GM18907 (cell line): ENCODE measurements around the gene ERC1.
"Not testable (repeated sequence)": the region's sequence is repeated elsewhere in the genome, so short reads cannot be mapped to it uniquely, and the experiment has no call there.

ENCODE experiments used
- ATAC-seq: cut with Tn5 transposase; IDR thresholded peaks from one replicate; pipeline ENCODE4 v1.9.1; 2021; ENCODE audit warnings: mild to moderate bottlenecking, moderate library complexity; ENCODE audit not compliant: unreplicated experiment

Gene ERC1

DNA sequence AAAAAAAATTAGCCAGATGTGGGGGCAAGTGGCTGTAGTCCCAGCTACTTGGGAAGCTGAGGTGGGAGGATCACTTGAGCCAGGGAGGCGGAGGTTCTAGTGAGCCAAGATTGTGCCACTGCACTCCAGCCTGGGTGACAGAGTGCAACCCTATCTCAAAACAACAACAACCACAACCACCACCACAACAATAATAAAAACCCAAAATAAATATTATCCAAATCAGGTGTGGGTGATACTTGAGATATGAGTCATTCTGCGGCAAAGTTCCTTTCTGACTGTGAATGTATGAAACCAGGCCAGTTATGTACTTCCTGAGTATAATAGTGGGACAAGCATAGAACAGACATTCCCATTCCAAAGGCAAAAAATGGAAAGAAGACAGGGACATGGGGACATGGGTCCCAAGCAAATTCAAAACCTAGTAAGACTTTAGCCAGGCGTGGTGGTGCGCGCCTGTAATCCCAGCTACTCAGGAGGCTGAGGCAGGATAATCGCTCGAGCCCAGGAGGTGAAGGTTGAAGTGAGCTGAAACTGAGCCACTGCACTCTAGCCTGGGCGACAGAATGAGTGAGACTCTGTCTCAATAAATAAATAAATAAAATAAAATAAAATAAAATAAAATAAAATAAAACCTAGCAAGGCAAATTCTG, 9.7 kb upstream of the ERC1 start:
- no peak for ATAC-seq

DNA sequence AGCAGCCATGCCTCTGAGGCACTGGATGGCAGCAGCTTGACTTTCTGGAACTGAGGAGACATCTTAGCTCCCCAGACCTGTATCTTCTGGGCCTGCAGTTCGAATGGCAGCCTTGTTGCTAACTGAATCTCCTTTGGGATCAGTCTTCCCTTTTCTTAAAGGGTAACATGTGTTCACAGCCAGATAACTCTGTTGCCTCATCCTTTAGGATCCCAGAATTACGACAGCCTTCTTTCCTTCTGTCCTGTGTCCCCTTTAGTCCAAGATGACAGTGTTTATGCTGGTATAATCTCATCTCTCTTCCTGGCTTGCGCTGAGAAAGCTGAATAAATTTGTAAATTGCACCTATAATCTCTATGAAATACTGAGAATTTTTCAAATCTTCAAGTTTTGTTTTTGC, 9.1 kb upstream of the ERC1 start:
- ATAC-seq = no peak

DNA sequence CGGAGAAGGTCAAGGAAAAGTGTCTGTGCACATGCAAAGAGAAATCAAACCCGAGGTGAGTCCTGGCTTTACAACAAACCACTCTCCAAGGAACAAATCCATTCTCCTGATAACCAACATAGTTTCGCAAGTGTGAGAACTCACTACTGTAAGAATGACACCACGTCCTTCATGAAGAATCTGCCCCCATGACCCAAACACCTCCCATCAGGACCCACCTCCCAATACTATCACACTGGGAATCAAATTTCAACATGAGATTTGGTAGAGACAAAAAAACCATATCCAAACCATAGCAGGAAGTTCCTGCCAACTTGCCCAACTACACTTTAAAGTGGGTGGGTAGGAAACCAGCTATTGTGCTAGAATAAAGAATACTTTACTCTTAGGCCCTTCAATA, 2.4 kb upstream of the ERC1 start:
- no peak for ATAC-seq

DNA sequence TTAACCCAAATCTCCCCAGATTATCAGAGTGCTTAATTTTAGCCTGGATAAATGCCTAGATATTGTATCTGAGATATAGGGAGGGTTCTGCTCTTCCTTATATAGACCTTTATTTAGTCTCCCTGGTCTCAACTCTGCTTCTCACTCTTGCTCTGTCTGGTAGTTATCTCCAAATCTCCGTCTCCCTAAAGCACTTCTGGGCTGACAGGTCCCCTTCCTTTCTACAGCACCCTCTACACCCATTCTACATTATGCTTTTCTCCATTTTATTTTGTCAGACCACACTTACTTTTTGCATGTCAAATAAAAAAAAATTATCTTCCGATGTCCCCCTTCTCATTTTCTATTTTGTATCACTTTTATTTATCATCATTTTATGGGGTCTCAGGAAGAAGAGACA, 2.0 kb upstream of the ERC1 start:
- no peak for ATAC-seq

DNA sequence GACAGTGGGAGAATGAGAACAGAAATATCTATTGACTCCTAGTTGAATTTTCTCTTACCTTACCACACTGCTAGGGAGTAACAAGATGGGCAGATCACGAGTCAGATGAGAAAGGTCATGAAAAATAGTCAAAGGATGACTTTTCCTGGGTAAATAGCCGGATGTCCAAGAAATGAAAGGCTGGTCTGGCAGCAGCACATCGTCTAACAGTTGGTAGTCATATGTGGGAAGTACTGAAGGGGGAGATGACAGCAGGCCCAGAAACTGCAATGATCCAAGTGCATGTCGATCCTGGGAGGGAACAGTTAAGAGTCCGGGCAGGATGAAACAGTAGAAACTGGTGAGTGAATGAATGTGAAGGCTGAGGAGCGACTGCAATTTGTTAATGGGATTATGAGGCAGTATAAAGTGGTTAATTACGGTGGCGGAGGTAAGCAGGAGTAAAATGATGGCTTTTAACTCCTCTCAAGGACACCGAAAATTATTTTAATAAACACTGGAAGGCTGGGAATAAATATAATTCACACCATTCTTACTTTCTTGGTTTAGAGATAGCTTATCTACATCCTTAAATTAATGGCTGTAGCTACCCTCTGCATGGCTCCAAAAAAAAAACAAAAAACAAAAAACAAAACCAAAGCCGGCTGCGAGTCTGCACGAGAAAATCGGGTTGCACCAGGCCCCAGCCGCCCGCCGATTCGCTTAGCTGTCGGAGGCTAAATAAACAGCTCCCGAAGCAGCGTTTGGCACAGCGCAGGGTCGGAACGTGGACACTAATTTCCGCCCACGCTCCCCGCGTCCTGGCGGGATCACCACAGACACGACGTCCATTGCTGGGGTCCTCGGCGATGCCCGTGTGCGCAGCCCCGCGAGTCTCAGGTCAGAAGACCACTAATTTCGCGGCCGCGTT, 1.0 kb upstream of the ERC1 start:
- peak; percentile 16 for ATAC-seq

DNA sequence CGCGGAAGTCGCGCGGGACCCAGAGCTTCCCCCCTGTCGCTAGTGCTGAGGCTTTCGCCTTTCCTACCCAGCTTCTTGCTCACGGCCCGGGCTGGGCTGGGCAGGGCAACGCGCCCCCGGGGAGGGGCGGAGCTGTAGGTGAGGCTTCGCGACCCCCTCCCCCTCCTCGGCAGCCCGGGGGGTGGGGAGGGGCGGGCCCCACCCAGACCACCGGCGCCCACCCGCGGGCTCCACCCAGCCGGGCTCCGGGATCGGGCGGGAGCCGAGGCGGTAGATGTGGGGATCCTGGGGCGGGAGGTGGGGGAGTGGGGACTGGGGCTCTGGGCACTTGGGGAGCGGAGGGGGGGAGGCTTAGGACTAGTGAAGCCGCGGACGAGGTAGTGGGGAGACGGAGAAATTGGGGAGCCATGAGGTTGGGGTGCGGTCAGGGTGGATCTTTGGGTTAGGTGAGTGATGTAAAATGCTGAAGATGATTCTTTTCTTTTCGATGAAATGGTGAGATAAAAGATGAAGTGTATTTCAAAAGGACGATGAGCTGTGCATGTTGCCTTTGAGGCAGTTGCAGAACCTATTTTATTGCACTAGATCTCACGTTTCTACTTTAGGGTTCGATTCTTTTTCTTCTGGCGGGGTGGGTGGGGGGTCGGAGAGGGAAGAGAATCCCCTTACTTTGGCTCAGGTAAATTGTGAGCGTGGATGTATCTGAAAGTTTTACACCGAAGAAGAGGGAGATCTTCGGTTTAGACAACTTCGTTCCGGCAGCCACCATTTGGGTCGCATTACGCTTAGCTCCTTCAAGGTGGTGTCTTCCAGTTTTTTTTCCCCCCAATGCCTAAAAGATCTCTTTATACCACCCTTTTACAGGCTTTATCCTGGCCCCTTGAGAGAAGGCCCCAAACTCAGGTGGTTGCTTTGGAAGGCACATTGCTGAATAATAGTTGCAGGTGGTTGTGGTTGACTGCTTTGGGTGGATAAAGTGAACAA, 619 bp downstream of the ERC1 start:
- ATAC-seq = peak; percentile 47

DNA sequence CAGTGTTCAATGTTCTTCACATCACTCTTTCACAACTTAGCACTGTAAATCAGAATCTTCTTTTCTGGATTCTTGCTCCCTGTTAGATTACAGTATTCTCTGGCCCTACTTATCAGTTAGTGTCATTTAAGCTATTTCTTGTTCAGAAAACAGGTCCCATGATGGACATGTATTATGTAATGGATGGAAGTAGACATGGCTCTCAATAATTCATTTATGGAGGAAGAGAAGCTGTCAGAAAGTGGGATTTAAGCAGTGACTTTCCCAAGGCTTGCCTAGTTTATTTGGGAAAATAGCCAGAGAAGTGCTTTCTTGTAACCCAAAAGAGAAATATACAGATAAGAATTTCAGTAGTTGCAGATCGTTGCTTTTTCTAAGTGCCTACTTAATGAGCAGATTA, 1.6 kb downstream of the ERC1 start:
- no peak for ATAC-seq

DNA sequence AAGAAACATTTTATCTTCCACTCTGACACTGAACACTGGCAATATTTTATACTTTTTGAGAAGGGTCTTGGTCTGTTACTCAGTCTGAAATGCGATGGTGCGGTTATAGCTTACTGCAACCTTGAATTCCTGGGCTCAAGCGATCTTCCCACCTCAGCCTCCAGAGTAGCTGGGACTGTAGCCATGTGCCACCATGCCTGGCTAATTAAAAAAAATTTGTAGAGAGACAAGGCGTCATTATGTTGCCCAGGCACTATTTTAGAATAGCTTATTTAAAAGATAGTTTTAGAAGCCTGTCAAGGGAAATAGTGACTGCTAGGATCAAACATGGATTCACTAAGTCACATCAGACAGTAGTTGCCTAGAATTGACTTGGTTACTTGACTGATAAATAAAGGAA, 5.9 kb downstream of the ERC1 start:
- no peak for ATAC-seq

DNA sequence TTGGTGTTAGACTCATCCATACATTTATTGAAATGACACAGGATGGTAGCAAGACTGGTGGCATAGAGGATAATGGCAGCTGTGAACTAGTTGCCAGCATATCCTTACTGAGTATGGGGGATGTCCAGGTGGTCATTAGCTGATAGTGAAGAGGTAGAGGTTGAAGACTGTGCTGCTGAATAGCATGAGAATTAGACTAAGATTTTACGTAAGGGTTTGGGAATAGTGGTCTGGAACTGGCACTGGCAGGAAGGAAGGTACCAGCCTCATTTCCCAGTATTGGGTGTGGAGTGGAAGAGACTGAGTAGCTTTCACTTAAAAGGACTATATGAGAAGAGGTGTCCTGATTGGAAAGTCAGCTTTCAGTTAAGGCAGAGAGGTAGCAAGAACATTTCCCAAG, 6.5 kb downstream of the ERC1 start:
- no peak for ATAC-seq

DNA sequence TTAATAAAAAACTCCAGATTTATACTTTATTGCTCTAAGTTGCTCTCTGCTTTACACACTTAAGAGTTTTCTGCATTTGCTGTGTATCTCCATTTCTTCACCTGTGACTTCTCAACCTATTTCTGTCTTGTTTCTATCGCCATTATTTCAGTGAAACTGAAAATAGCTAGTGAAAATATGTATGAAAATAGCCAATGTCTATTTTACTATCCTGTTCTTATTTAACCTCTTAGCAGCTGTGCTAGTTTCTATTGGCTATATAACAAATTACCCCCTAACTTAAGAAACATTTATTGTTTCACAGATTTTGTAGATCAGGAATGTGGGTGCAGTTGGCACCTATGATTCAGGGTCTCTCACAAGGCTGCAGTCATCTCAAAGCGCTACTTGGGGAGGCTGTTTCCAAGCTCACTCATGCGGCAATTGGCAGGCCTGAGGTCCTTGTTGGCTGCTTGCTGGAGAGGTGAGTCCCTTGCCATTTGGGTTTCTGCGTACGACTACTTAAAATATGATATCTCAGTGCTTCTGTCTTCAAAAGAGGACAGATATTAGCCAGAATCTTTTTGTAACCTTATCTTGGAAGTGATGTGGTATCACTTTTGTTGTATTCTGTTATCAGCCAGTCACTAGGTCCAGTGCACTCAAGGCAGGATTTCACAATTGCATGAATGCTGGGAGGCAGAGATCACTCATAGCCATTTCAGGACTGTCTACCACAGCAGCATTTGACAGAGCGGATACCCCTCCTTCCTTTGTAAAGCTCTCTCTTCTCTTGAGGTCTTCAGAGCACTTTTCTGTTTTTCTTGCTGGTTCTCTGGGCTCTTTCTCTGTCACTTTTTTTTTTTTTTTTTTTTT, 7.2 kb downstream of the ERC1 start:
- no peak for ATAC-seq

DNA sequence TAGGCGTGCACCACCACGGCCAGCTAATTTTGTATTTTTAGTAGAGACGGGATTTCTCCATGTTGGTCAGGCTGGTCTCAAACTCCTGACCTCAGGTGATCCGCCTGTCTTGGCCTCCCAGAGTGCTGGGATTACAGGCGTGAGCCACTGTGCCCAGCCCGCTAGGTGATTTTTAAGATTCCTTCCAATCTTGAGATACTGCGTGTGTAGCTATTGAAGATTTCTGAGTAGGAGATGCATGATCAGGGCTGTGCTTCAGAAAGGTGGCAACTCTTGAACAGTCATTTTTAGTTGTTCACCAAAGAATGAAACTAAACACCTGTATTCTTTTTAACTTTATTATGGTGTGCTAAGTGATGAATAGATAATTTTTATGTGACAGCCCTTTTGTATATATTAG, 8.7 kb downstream of the ERC1 start:
- ATAC-seq = not testable (repeated sequence)

DNA sequence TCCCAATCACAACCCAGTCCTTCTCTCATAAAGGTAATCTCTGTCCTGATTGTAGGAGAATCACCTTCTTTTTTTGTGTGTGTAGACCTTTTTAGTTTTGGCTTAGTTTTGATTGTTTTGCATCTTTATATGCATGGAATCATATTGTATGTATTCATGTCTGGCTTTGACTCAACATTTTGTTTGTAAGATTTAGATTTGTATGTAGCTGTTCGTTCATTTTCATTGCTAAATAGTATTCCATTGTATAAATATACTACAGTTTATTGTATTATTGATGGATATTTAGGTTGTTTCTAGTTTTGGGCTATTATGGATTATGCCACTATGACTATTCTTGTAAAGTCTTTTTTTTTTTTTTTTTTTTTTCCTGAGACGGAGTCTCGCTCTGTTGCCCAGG, 10.5 kb downstream of the ERC1 start:
- no peak for ATAC-seq

DNA sequence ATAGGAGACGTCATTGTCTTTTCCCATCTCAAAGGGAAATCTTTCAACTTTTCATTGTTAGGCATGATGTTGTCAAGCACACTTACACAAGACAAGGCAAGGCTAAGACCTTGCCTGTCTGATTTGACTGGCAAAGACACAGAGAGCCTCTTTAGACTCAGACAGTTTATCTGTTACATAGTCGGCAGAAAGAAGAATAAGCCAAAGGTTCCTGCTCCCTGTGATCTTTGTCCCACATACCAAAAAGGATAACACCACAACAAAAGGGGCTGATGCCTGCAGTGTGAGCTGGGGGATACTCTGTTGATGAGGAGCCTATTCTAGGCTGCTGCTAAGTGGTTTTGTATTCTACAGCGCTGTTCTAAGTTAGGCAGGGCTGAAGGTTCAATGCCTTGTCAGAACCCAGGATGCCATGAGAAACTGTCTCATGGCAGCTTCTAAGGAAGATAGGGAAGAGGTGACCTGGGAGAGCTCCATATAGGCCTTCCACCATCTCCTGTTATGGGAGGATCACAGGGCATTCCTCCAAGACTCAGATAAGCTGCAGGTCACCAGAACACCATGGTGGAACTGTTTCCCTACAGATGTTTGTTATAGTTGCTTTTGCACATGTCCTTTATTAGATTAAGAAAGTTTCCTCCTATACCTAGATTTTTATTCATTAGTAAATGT, 12.7 kb downstream of the ERC1 start:
- ATAC-seq = no peak

DNA sequence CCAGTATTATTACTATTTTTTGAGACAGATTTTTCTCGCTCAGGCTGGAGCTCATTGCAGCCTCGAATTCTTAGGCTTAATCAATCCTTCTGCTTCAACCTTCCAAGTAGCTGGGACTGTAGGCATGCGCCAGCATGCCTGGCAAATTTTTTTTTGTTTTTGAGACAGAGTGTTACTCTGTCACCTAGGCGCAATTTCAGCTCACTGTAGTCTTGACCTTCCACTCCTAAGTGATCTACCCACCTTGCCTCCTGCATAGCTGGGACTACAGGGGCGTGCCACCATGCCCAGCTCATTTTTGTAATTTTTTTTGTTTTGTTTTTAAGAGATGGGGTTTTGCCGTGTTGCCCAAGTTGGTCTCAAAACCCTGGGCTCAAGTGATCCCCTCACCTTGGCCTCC, 15.2 kb downstream of the ERC1 start:
- no peak for ATAC-seq

DNA sequence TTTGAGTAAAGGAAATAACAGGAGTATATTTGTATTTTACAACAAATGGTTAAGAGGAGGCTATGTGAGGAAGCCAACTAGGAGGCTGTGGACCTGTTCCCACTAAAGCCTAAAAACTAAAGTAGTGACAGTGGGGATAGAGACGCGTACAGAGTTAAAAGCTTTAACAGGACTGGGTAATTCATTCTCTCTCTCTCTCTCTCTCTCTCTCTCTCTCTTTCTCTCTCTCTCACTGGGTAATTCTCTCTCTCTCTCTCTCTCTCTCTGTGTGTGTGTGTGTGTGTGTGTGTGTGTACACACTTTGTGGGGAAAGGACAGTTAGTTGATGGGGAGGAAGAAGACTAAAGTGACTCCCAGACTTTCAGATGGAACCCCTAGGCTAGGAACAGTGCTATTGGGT, 16.3 kb downstream of the ERC1 start:
- ATAC-seq = no peak

DNA sequence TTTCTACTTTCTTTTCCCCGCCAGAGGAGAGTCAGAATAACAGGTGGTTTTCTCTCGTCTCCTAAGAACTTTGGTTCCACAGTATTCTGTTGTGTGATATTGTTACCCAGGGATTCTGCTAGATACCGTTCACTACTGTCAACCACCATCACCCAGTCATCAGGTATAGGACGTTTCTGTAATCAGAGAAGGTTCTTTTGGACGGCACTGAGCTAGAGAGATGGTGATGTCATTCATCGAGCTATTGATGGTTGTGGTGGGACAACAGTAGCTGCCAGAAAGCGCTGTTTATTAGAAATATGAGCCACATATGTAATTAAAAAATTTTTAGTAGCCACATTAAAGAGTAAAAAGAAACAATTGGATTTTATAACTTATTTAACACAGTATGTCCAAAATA, 17.0 kb downstream of the ERC1 start:
- no peak for ATAC-seq

DNA sequence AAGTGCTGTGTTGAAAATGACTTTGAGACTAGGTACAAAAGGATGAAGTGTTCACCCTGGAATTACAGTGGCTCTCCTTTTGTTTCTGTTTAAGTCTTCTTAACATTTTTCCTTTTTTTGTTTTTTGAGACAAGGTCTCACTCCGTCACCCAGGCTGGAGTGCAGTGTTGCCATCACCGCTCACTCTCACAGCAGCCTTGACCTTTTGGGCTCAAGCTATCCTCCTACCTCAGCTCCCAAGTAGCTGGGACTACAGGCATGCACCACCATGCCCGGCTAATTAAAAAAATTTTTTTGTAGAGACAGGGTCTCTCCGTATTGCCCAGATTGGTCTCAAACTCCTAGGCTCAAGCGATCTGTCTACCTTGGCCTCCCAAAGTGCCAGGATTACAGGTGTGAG, 20.1 kb downstream of the ERC1 start:
- ATAC-seq = no peak

DNA sequence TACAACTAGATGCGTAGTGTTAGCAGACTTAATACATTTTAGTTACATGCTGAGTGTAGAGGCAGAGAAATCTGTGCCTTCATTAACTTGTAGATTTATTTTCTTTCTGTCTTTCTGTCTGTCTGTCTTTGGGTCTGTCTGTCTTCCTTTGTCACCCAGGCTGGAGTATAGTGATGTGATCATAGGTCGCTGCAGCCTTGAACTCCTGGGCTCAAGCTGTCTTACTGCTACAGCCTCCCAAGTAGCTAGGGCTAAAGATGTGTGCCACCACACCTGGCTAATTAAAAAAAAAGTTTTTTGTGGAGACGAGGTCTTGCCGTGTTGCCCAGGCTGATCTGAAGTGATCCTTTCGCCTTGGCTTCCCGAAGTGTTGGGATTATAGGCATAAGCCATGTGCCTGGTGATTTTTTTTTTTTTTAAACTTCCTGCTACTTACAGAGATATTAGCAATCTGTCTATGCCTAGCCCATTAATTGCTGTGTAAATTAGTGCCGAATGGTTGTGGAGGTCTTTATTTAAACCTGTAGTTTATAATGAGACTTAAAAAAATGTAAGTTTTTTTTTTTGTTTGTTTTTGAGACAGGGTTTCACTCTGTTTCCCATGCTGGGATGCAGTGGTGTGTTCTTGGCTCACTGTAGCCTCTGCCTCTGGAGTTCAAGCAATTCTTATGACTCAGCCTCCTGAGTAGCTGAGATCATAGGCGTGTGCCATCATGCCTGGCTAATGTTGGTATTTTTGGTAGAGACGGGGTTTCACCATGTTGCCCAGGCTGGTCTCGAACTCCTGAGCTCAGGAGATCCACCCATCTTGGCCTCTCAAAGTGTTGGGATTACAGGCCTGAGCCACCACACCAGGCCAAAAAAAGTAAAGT, 22.8 kb downstream of the ERC1 start:
- ATAC-seq = no peak

DNA sequence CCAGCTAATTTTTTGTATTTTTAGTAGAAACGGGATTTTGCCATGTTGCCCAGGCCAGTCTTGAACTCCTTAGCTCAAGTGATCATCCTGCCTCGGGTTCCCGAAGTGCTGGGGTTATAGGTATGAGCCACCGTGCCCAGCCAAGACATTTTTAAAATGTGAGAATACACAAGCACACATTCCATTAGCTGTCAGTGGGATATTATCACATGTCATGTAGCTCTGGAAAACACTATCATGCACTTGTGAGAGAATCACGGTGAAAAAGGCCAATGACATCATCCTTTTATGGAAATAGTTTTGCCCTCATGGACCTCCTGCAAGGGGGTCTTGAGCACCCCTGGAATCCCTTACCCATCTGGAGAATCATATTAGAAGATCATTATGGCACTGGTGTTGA, 28.3 kb downstream of the ERC1 start:
- ATAC-seq = no peak
